Vein endothelial cell (primary cell): Measurements from ENCODE around the gene ICOSLG. TPM values are rescaled to one million over a fixed set of nuclear protein-coding genes. Genes with fewer than 3 reads are reported as not detected.

ENCODE experiments used
- small RNA-seq: library from RNA; depleted of rRNA; stranded (forward); fragments of <200 nt; gene quantifications from one replicate; pipeline ENCODE3, GENCODE V24; 2012
- total RNA-seq: library from RNA; depleted of rRNA; stranded (reverse); fragments of >200 nt; gene quantifications from 2 replicates; pipeline ENCODE4 v1.2.3, GENCODE V29; 2012

Gene ICOSLG, protein sequence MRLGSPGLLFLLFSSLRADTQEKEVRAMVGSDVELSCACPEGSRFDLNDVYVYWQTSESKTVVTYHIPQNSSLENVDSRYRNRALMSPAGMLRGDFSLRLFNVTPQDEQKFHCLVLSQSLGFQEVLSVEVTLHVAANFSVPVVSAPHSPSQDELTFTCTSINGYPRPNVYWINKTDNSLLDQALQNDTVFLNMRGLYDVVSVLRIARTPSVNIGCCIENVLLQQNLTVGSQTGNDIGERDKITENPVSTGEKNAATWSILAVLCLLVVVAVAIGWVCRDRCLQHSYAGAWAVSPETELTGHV
- total RNA-seq: 3.0 and 3.6 TPM in 2 replicates

DNA sequence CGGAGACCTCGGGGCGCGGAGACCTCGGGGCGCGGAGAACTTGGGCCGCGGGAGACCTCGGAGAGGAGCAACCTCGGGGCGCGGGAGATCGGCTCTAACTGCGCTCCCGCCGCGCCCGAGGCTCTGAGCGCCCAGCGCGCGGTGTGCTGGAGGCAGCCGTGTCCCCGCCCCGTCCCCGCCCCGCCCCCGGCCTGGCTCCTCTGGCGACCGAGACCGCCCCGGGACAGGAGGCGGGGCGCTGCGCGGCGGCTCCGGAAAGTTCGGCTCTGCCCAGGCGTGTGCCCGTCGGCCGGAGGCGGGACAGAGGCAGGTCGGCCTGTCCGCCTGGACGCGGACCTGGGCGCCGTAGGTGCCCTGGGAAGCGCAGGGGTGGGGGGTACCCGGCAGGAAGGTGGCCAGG is at the start of gene ICOSLG:
ICOSLG (minus strand) TSS at position 102 of the 400 bp plus-strand sequence. CDS start 126 bp downstream, outside the sequence.

DNA sequence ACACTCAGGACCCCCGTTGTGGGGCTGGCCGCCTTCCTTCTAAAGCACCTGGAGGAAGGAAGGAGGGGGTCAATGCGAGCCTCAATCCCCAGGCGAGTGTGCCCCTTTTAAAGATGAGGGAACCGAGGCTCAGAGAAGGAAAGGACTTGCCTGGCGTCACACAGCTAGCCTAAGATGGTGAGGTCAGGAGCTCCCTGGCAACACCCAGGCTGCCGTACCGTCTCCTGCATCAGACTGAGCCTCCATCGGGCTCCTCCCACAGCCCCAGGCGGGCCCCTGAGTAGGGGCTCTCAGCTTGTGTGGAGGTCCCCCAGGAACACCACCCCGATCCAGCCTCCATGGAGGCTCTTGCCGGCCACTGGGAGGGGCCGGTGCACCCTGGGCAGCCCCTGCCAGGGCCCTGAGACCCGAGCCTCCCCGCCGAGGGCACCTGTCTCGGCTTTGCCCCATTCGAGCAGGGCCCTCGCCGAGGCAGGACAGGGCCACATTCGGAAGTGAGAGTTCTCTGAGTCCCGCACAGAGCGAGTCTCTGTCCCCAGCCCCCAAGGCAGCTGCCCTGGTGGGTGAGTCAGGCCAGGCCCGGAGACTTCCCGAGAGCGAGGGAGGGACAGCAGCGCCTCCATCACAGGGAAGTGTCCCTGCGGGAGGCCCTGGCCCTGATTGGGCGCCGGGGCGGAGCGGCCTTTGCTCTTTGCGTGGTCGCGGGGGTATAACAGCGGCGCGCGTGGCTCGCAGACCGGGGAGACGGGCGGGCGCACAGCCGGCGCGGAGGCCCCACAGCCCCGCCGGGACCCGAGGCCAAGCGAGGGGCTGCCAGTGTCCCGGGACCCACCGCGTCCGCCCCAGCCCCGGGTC is 44.6 kb upstream of the ICOSLG start, which contains the start of gene AIRE:
AIRE (plus strand) TSS at position 739 of the 855 bp plus-strand sequence. CDS start 131 bp downstream, outside the sequence.

GRCh38 chr21:44261675-44262295 is 21.0 kb upstream of the ICOSLG start, which contains the start of gene DNMT3L:
TSS of gene DNMT3L (minus strand) at chr21:44261897. CDS start at chr21:44261259, 638 bp downstream.

Small RNAs within 50 kb of the gene (small RNA-seq; reads per million reads assigned to genes)
- not detected for gene AP001059.3

Other genes starting within 250 kb of the ICOSLG start
- gene TRAPPC10, start 228.6 kb downstream of the ICOSLG start, total RNA-seq: 30.8 and 31.7 TPM in 2 replicates
- gene PWP2, start 133.5 kb downstream of the ICOSLG start, total RNA-seq: 4.9 and 26.2 TPM in 2 replicates
- gene GATD3, start 107.3 kb downstream of the ICOSLG start, total RNA-seq: 9.5 and 31.5 TPM in 2 replicates
- gene DNMT3L, start 21.0 kb upstream of the ICOSLG start, total RNA-seq: not detected in 2 replicates
- under 0.01 TPM in 2 replicates for gene AIRE, start 44.9 kb upstream of the ICOSLG start, total RNA-seq
- gene PFKL, start 59.1 kb upstream of the ICOSLG start, total RNA-seq: 198 and 277 TPM in 2 replicates
- gene CFAP410, start 98.4 kb upstream of the ICOSLG start, total RNA-seq: 4.4 and 11.4 TPM in 2 replicates
- gene TRPM2, start 112.7 kb upstream of the ICOSLG start, total RNA-seq: 0.33 and 1.1 TPM in 2 replicates
- gene LRRC3, start 214.6 kb upstream of the ICOSLG start, total RNA-seq: 2.3 and 3.2 TPM in 2 replicates